ENCODE results near the gene PKNOX1.
"Not testable (repeated sequence)": the region's sequence is repeated elsewhere in the genome, so short reads cannot be mapped to it uniquely, and the experiment has no call there.

Gene PKNOX1

DNA sequence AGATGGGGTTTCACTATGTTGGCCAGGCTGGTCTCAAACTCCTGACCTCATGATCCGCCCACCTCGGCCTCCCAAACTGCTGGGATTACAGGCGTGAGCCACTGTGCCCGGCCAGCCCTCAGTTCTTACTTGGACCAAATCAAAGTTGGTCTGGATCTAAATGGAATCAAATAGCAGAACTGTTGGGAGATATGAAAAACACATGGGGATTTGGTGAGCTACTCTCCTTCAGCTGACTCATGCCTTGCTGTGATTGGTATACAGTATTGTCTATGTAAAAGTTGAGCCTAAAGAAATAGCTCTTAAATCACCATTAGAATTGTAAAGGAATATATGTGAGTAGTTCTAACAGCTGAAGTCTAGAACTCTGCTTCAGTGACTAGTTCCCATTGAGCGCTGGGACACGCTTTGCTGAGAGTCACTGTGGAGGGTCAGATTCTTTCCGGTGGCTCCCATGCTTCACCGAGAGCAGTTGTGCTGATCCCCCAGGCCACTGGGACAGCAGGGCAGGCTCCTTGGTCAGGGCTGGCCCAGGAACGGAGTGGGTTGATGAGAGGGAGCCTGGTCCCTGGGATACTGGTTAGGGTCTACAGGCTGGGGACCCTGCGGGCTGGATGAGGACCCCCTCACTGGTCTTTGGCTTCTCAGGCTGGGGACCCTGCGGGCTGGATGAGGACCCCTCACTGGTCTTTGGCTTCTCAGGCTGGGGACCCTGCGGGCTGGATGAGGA, 14.0 kb downstream of the PKNOX1 start:
- DNase-seq: no peak

DNA sequence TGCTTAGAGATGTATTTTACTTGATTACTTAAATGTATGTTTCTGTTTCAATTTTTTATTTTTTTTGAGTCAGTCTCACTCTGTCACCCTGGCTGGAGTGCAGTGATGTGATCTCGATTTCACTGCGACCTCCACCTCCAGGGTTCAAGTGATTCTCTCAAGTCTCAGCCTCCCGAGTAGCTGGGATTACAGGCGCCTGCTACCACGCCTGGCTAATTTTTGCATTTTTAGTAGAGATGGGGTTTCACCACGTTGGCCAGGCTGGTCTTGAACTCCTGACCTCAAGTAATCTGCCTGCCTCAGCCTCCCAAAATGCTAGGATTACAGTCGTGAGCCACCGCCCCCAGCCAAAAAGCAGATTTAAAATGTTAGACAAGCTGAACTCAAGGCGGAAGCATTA, 15.0 kb downstream of the PKNOX1 start:
- DNase-seq: not testable (repeated sequence)

DNA sequence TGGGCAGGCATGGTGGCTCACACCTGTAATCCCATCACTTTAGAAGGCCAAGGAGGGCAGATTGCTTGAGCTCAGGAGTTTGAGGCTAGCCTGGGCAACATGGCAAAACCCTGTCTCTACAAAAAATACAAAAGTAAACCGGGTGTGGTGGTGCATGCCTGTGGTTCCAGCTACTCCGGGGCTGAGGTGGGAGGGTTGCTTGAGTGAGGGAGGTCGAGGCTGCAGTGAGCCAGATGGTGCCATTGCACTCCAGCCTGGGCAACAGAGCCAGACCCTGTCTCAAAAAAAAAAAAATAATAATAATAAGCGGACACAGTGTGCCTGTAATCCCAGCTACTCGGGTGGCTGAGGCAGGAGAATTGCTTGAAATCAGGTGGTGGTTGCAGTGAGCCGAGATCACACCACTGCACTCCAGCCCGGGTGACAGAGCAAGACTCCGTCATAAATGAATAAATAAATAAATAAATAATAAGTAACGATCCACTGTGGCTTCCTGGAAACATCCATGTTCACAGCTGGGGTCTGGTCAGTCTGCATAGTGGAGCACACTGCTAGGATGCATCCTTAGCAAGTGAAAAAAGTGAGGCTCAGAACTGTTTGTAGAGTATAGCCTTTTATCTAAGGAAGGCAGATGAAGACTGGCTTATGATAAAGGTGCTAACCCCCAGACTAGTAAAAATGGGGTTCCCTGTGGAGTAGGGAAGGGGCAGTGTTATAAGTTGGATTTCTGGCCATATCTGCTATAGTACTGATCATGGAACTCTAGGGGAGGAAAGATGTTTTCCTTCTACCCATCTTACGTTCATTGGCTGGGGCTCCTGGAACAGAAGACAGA, 15.7 kb downstream of the PKNOX1 start:
- no peak for DNase-seq

DNA sequence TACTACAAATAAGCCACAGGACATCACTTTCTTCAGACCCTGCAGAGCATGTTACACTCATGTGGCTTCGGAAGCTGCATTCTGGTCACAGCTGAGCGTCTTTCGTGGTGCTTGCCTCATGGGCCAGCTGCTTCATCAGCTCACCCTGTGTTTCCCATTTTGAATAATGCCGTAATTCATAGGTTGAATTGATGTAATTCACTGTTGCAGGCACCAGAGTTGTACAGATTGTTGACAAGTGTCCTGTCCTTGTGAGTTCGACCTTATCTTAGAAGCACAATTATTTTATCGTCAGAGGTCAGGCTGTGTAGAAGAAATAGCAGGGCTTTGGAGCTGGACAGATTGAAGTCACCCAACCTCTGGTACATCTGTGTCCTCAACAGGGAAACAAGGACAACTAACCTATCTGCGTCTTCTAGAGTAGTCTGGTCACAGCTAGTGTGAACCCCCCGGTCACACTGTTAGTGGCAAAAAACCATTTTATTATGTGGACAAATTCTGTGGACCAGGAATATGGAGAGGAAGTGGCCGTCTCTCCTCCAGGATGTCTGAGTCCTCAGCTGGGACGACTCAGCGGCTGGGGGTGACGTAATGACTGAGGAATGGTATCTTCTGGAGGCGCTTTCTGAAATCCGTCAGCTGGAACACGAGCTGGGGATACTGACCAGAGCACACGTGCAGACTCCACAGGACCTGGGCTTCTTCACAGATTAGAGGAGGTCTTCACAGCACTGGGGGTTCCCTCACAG, 17.8 kb downstream of the PKNOX1 start:
- no peak for DNase-seq

DNA sequence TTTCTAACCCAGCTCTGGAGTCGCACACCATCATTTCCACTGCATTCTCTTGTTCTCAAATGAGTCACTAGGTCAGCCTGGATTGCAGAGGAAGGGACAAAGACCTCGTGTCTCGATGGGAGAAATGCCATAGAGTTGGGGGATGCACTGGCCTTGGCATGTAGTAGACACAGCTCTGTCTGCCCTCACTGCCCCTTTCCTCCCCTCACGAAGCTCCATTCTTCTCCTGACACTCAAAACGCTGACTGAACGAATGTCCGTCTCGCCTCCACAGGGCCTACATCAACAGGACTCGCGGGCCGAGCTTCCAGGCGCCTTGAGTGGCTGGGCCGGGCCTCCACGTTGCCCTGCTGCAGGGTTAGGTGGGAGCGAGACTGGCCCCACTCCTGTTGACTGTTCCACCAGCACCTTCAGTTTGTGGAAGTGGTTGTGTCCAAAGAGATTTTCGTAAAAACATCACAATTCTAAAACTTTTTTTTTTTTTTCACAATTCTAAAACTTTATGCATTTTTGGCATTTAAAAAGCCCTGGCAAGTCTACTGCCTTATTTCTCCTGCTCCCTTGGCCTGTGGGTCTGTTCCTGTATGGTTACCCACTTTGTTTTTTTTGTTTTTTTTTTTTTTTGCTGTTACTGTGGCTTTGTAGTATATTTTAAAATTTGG, 18.8 kb downstream of the PKNOX1 start:
- DNase-seq: no peak

DNA sequence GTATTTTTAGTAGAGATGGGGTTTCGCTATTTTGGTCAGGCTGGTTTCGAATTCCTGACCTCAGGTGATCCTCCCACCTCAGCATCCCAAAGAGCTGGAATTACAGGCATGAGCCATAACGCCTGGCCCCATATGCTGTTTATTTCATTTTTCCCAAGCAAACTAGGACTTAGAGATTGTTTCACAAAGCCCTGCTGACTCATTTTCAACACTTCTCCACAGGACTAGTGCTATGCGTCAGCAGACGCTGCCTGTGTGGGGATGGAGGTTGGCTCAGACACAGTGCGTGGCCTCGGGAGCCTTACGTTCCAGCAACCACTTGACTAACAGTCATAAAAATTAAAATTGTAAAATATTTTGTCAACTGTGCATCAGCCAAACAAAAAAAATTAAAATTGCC, 22.7 kb downstream of the PKNOX1 start:
- no peak for DNase-seq

DNA sequence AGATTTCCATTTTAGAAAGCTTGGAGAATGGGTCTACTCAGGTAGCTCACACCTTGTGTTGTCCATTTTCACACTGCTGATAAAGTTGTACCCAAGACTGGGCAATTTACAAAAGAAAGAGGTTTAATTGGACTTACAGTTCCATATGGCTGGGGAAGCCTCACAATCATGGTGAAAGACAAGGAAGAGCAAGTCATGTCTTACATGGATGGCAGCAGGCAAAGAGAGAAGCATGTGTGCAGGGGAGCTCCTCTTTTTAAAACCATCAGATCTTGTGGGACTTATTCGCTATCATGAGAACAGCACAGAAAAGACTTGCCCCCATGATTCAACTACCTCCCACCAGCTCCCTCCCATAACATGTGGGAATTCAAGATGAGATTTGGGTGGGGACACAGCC, 23.6 kb downstream of the PKNOX1 start:
- DNase-seq: not testable (repeated sequence)

DNA sequence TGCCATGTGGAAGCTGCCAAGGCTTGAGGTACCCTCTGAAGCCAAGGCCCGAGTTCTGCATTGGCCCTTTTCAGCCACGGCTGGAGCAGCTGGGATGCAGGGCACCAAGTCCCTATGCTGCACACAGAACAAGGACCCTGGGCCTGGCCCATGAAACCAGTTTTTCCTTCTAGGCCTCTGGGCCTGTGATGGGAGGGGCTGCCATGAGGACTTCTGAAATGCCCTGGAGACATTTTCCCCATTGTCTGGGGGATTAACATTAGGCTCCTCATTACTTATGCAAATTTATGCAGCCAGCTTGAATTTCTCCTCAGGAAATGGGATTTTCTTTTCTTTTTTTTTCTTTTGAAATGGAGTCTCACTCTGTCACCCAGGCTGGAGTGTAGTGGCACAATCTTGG, 24.8 kb downstream of the PKNOX1 start:
- DNase-seq: not testable (repeated sequence)

DNA sequence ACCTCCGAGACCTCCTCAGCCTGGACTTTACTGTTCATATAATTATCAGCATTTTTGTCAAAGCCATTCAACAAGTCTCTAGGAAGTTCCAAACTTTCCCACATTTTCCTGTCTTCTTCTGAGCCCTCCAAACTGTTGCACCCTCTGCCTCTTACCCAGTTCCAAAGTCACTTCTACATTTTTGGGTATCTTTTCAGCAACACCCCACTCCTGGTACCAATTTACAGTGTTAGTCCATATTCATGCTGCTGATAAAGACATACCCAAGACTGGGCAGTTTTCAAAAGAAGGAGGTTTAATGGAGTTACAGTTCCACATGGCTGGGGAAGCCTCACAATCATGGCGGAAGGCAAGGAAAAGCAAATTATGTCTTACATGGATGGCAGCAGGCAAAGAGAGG, 25.7 kb downstream of the PKNOX1 start:
- DNase-seq: not testable (repeated sequence)

DNA sequence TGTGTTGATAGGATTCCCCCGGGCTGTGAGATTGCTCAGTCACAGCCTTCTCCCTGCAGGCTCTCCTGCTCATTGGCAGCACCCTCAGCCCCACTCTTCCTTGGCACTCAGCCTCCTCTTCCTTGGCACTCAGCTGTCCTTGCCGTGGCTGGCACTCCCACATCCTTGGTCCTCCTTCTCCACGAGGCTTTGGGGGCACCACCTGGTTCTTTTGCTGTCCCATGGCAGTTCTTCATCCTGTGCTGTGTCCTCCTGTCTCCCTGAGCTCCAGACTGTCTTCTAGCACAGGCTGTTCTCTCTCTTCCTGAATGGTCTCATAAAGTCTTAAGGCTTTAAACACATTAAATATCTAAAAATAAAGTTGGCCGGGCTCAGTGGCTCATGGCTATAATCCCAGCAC, 27.0 kb downstream of the PKNOX1 start:
- DNase-seq: no peak

DNA sequence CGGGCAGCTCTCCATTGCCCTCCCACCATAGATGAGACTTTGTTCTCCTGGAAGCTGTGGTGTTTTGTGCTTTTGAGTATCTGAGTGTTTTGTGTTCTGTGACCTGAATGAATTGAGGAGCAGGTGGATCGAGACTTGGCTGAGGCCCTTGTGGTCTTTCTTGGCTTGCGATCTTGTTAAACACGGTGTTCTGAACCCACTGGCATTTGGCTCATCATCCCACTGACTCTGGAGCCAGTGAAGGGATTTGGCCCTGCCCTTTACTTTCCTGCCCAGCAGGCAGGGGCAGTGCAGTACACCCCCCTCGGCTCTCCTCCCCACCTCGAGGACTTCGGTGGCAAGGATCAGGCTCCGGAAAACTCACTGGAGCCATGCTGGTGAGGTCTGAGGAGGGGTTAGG, 30.6 kb downstream of the PKNOX1 start:
- DNase-seq: no peak

DNA sequence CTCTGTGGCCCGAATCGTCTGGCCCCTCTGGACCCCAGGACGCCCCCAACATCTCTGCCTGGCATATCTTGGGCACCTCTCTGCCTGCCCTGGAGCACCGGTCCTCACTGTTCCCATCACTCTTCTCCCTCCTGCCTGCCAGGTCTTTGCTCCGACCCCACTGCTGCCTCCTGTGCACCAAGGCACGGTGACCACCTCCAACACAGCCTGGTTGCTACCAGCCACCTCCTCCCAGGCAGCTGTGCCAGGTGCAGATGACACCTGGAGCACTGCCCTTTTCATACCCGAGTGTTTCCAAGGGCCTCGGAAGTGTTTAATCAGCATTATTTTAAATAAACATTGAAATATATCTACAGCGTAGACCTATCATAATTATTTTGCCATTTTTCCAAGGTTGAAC, 31.3 kb downstream of the PKNOX1 start:
- no peak for DNase-seq

DNA sequence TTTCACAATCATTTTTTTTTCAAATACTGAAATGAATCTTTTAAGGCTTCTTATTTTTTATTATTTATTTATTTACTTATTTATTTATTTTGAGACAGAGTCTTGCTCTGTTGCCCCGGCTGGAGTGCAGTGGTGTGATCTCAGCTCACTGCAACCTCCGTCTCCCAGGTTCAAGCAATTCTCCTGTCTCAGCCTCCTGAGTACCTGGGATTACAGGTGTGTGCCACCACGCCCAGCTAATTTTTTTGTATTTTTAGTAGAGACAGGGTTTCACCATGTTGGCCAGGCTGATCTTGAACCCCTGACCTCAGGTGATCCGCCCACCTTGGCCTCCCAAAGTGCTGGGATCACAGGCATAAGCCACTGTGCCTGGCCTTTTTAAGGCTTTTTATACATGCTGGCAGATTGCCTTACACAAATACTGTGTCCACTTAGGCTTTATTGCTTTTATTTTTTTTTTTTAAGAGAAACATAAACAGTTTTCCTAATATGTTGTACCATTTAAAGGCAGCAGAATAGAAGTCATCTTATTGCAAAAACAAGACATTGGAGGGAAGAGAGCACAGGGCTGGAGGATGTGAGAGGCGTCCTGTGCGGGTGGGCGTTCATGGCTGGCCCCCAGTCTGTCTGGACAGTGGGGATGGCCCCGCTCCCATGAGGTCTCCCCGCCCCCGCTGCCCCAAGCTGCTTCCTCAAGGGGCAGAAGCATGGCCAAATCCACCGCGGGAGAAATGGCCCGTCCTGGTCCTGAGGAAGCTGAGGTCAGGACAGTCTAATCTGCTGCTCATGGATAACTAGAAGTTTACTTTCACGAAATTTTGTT, 31.9 kb downstream of the PKNOX1 start:
- DNase-seq: not testable (repeated sequence)

DNA sequence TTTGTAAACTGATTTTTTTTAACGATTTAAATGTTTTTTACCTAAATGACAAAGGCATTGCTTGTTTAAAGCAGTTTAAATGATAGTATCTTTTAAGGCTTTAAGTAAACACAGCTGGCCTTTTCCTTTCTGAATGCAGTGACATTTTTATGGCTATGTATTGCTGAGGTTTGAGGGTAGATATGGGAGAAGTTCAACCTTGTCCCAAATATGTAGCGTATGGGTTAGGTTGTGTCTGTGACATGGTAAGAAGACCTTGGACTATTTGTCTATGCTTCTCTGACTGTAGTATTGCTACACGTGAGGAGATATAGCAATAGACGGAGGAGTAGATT, 32.5 kb downstream of the PKNOX1 start:
- no peak for DNase-seq

DNA sequence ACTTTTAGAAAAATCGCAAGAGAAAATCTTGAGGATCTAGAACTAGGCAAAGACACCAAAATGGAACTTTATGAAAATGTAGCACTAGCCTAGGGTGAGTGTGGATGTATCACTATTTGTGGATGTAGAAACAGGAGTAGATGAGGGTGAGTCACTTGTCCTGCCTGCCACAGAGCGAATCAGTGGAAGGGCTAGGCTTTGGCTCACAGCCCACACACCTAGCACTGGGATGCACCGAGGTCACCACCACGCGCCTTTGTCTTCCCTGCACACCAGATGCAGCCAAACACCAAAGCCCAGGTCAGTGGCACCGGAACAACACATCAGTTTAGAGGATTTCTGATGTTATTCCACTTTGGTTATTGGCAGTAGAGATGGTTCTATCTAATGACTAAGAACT, 38.2 kb downstream of the PKNOX1 start:
- DNase-seq: no peak

DNA sequence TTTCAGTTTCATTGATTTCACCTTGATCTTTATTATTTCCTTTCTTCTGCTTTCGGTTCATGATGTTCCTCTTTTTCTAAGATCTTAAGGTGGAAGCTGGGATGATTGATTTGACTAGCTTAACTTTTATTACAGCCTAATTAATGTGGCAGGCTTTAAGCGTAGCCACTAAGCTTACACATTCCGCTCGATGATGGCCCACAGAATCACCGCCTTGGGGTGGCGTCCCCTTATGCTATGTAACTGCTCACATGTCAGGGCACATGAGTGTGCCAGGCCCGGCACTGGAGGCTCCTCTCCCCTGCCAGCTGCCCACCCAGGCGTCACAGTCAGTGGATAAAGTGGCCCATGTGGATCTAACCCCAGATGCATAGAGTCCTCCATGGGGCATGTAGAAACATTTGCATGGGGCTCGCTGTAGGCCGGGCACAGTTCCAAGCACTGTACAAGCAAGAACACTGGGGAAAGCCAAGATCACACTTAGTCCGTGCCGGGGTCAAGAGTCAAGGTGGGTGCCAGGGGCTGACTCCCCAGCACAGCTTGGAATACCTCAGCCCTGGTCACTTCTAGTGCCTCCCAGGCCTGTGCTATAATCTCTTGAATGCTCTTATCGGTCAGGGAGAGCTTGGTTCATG, 41.7 kb downstream of the PKNOX1 start:
- DNase-seq: no peak

DNA sequence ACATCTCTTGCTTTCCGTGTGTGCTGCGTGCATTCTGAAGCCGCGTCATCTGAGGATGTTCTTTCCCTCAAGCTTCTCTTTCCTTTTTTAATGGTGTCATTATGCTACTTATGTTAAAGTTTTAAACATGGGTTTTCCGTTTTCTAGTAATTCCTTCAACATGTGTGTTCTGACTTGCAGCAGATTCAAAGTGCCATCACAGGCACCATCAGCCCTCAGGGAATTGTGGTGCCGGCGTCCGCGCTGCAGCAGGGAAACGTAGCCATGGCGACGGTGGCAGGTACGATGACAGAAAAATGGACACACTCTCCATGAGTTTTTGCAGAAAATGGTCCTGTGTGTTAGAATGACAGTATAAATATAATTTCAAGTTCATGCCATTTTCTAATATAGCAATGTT, 42.4 kb downstream of the PKNOX1 start:
- DNase-seq: no peak

DNA sequence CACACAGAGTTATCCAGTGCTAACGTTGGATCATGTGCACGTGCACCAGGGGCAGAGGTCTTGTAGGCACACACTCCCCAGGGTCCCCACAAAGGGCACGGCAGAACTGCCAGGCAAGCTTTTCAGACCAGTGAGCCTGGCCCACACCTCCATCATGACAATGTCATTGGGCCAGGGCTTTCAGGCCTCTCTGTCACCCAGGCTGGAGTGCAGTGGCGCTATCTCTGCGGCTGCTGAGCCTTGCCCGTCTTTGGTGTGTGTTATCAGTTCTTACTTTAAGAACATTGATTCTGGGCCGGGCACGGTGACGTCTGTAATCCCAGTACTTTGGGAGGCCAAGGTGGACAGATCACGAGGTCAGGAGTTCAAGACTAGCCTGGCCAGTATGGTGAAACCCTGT, 44.2 kb downstream of the PKNOX1 start:
- no peak for DNase-seq

DNA sequence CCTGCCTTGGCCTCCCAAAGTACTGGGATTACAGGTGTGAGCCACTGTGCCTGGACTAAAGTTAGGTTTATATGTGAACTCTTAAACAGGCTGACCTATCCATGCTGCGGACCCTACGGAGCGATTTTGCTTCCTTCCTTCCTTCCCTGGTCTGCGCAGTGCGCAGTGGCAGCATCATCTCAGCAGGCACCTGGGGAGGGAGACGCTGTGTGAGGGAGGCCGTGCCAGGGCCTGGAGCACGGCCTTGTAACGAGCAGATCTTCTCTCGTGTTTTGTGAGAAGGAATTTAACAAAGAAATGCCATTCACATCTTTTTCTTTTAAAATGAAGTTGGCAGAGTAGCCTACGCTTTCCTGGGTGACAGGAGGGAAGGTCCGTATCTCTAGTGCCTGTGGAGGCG, 45.8 kb downstream of the PKNOX1 start:
- no peak for DNase-seq

DNA sequence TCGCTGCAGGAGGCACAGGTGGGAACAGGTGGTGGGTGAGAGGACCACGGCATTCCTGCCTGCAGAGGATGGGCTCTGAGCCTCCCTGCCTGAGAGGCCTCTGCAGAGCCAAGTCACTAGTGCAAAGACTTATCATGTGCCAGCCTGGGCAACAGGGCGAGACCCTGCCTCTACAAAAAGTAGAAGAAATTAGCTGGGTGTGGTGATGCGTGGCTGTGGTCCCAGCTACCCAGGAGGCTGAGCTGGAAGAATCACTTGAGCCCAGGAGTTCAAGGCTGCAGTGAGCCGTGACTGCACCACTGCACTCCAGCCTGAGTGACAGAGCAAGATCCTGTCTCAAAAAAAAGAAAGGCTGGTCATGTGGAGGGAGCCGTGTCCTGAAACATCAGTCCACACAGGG, 46.4 kb downstream of the PKNOX1 start:
- no peak for DNase-seq

DNA sequence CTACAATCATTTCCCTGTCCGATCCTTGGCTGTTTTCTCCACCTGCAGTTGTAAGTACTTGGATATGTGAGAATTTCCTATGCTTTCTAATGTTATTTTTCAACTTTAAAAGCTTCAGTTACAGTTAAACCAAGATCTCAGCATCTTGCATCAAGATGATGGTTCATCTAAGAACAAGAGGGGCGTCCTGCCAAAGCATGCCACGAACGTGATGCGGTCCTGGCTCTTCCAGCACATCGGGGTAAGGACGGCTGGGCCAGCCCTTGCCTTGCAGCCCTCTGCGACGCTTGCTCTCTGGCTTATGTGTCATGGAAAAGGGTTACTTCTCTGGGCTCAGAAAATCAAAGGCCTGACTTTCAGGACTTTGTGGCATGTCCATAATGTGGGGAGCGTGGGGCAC, 46.8 kb downstream of the PKNOX1 start:
- no peak for DNase-seq
